ENCODE data around the gene PPP1CB.

DNA sequence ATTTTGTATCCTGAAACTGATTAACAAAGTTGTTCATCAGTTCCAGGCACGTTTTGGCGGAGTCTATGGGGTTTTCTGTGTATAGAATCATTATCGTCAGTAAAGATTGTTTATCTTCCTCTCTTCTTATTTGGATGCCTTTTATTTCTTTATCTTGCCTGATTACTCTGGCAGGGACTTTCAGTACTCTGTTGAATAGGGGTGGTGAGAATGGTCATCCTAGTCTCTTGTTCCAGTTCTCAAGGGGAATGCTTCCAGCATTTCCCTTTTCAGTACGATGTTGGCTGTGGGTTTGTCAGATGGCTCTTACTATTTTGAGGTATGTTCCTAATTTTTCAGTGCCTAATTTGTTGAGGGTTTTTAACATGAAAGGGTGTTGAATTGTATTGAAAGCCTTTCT is 45.0 kb downstream of the PPP1CB start:
- TF ChIP-seq CTCF (IDR thresholded peaks at IDR 0.05), result no peak
- no peak for TF ChIP-seq POLR2A (IDR thresholded peaks at IDR 0.05)

Measured in esophagus squamous epithelium (tissue), 4 donors.